DMS114 treated with DMSO at 0.1 percent for 48 hours (cell line): ENCODE results near the gene L3MBTL4.
"Not testable (repeated sequence)": the region's sequence is repeated elsewhere in the genome, so short reads cannot be mapped to it uniquely, and the experiment has no call there.

Source experiments
- DNase-seq: peaks from one replicate; lab custom pipeline; 2025; ENCODE audit not compliant: unreplicated experiment; lab: John Stamatoyannopoulos, UW

The L3MBTL4 gene

DNA sequence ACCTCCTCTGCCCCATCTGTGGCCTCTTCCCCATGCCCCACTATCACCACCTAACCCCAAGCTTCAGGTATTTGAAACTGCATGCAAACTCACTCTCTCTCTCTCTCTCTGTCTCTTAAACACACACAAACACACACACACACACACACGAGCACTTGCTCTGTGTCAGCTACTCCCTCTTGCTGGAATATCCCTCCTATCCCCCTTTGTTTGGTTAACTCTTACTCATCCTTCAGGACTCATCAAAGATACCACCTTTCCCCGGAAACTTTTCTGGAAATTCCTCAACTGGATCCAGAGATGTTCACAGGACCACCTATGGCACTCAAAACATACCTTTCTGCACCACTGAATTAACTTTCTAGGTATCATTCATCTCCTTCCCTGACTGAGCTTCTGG lies 296.6 kb downstream of the L3MBTL4 start:
- no peak for DNase-seq

GRCh38 chr18:6115710-6116109 lies 299.0 kb downstream of the L3MBTL4 start:
- no peak for DNase-seq

GRCh38 chr18:6113650-6114049 lies 301.1 kb downstream of the L3MBTL4 start:
- no peak for DNase-seq

DNA sequence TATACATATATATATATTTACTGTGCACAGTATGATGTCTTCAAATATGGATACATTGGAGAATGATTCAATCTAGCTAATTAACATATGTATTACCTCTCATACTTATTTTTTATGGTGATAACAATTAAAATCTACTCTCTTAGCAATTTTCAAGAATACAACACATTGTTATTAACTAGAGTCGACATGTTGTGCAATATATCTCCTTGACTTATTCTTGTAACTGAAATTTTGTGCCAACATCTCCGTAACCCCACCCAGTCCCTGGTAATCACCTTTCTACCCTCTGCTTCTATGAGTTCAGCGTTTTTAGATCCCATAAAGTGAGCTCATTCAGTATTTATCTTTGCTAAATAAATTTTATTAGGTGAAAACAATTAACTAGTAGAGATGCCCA lies 303.0 kb downstream of the L3MBTL4 start:
- DNase-seq: no peak

GRCh38 chr18:6109743-6110142 lies 305.0 kb downstream of the L3MBTL4 start:
- DNase-seq: no peak

GRCh38 chr18:6107794-6108193 lies 306.9 kb downstream of the L3MBTL4 start:
- no peak for DNase-seq

DNA sequence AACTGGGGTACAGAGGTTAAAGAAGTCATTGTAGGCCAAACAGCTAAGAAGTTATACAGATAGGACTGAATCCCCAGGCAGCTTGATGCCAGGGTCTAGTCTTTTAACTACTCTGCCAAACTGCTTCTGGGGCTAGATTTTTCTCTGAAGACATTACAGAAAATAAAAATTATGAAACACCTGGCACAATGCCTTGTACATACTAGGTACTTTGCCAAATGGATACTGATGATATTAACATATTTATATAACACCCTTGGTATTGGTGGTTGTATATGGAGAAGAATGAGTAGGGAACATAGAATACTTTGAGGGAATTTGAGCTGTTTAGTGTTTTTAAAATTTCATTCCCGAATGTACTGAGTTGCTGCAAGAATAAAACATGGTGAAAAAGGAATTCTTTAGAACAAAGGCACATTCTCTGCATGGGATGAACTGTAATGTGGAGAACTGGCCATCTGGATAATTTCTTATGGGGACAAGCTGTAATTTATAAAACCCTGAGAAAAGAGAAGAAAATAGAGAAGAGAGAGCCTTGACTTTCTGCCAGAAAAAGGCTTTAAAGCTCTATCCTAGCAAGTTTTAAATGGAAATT lies 308.5 kb downstream of the L3MBTL4 start:
- DNase-seq: no peak

GRCh38 chr18:6103741-6104140 lies 311.0 kb downstream of the L3MBTL4 start:
- DNase-seq: no peak

GRCh38 chr18:6096730-6097129 lies 318.0 kb downstream of the L3MBTL4 start:
- no peak for DNase-seq

GRCh38 chr18:6088432-6088831 lies 326.3 kb downstream of the L3MBTL4 start:
- DNase-seq: no peak

GRCh38 chr18:6086731-6087130 lies 328.0 kb downstream of the L3MBTL4 start:
- no peak for DNase-seq

DNA sequence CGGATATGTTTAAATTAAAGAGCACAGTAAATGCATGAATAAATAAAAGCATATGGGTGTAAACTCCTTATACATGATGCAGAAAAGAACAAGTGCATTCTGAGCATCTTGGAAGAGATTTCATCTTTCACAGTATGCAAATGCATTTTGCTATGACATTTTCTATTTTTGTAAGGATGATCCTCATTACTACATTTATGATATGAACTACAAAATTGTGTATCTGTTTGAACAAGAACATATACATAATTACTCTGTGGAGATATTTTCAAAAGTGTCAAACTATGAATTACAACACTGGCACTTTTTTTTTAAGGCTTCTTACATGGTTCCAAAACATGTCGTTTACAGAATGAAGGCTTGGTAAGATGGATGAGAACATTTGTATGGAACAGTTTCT lies 335.3 kb downstream of the L3MBTL4 start:
- DNase-seq: no peak

- DNase-seq: no peak
Observed at GRCh38 chr18:6078877-6079276, 335.8 kb downstream of the L3MBTL4 start.

- not testable (repeated sequence) for DNase-seq
Observed at GRCh38 chr18:6072423-6072822, 342.3 kb downstream of the L3MBTL4 start.

DNA sequence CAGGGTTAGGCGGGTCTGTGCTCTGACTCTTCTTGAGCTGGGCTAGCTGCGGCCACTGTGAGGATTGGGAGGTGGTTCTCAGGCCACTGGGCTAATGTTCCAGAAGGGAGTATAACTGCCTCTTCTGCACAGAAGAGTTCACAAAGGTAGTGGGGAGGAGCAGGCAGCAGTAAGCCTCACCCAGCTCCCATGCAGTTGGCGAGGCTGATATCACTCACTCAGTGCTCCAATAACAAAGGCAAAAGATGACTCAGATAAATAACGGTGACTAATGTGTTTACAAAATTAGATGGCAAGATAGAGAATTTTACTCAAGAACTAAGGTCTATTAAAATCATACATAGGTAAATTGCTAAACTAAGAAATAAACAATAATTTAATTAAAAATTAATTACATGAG lies 345.2 kb downstream of the L3MBTL4 start:
- DNase-seq: no peak

- DNase-seq: no peak
Observed at GRCh38 chr18:6069103-6069502, 345.6 kb downstream of the L3MBTL4 start.

GRCh38 chr18:6060149-6060548 lies 354.6 kb downstream of the L3MBTL4 start:
- DNase-seq: no peak

GRCh38 chr18:6059551-6059950 lies 355.2 kb downstream of the L3MBTL4 start:
- no peak for DNase-seq

- no peak for DNase-seq
Observed at GRCh38 chr18:6058941-6059340, 355.8 kb downstream of the L3MBTL4 start.

GRCh38 chr18:6057604-6058003 lies 357.1 kb downstream of the L3MBTL4 start:
- no peak for DNase-seq

- no peak for DNase-seq
Observed at GRCh38 chr18:6056171-6056910, 358.4 kb downstream of the L3MBTL4 start.

DNA sequence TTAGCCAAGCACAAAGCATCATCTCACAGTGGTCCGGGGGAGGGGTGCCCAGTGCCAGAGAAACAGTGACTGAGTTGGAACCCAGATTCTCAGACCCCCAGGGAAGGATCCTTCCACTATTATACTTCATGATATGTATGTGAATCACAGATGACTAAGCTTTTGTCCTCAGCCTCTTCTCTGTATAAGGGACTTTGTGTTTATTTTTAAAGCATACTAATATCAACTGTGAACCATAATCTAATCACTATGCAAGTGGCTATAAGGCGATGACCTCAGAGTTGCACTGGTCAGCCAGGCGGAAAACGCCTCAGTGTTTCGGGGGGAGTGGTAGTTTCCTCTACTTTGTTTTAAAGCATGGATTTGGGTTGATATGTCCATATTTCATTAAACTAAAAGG lies 359.0 kb downstream of the L3MBTL4 start:
- DNase-seq: no peak
